ENCODE data around the gene MED6.

MED6 gene

GRCh38 chr14:70563869-70564268, 36.6 kb downstream of the MED6 start:
- Histone ChIP-seq H3K4me3 (ENCODE audit: insufficient read depth, low read depth, low read length, poor library complexity, severe bottlenecking) (no peak overlapping the region), H3K27me3 (replicated peaks; ENCODE audit: control insufficient read depth, insufficient read depth, low read length, poor library complexity, severe bottlenecking) (no peaks in the 10 kb centered on the region), H3K4me1 (ENCODE audit: control insufficient read depth, insufficient read depth, low read length, poor library complexity, severe bottlenecking) (no peaks in the 10 kb centered on the region), H3K36me3 (ENCODE audit: control insufficient read depth, insufficient read depth, low read length) (peaks cover 16% of the 10 kb centered on the region), H3K9me3 (ENCODE audit: control insufficient read depth, low read length) (no peaks in the 10 kb centered on the region), H3K27ac (ENCODE audit: insufficient read depth, low read length, poor library complexity, severe bottlenecking) (no peak overlapping the region)
- no peak for DNase-seq

DNA sequence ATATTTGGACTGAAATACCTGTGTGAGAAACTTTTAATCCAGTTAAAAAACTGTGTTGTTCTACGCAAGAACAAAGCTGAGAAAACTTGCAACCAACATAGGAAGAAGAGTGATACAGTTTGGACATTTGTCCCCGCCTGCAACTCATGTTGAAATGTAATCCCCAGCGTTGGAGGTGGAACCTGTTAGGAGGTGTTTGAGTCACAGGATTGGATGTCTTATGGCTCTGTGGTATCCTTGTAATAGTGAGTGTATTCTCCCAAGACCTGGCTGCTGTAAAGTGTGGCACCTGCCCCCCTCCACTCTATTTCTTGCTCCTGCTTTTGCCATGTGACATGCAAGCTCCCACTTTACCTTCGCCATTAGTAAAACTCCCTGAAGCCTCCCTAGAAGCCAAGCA, 37.0 kb downstream of the MED6 start:
- no peak overlapping the region for H3K4me3 ChIP-seq (ENCODE audit: insufficient read depth, low read depth, low read length, poor library complexity, severe bottlenecking)
- no peaks in the 10 kb centered on the region for H3K27me3 ChIP-seq (replicated peaks; ENCODE audit: control insufficient read depth, insufficient read depth, low read length, poor library complexity, severe bottlenecking)
- no peak overlapping the region for H3K27ac ChIP-seq (ENCODE audit: insufficient read depth, low read length, poor library complexity, severe bottlenecking)
- no peaks in the 10 kb centered on the region for H3K9me3 ChIP-seq (ENCODE audit: control insufficient read depth, low read length)
- no peaks in the 10 kb centered on the region for H3K4me1 ChIP-seq (ENCODE audit: control insufficient read depth, insufficient read depth, low read length, poor library complexity, severe bottlenecking)
- H3K36me3 ChIP-seq (ENCODE audit: control insufficient read depth, insufficient read depth, low read length) = peaks cover 14% of the 10 kb centered on the region
- DNase-seq = no peak

DNA sequence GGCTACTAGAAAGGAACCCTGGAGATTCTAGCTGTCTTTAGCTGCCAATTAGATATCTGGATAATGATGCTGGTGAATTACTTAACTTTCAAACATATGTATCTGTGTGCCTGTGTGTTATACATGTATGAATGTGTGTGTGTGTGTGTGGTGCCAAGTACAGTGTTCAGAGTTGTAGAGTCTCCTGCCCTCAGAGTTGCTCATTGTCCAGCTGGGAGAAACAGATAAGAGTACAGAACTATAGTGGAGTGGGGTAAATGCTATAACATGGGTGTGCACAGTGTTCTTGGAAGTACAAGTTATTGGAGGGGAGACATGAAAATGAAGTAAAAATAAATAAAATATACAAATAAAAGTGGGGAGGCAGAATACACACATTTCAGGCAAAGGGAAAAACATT, 42.1 kb downstream of the MED6 start:
- no peak for DNase-seq
- Histone ChIP-seq H3K27ac (ENCODE audit: insufficient read depth, low read length, poor library complexity, severe bottlenecking) (no peak overlapping the region), H3K36me3 (ENCODE audit: control insufficient read depth, insufficient read depth, low read length) (peaks cover 6% of the 10 kb centered on the region), H3K9me3 (ENCODE audit: control insufficient read depth, low read length) (no peaks in the 10 kb centered on the region), H3K4me3 (ENCODE audit: insufficient read depth, low read depth, low read length, poor library complexity, severe bottlenecking) (no peak overlapping the region), H3K4me1 (ENCODE audit: control insufficient read depth, insufficient read depth, low read length, poor library complexity, severe bottlenecking) (no peaks in the 10 kb centered on the region), H3K27me3 (replicated peaks; ENCODE audit: control insufficient read depth, insufficient read depth, low read length, poor library complexity, severe bottlenecking) (no peaks in the 10 kb centered on the region)

GRCh38 chr14:70555890-70556289, 44.6 kb downstream of the MED6 start:
- no peak for DNase-seq
- Histone ChIP-seq H3K4me1 (ENCODE audit: control insufficient read depth, insufficient read depth, low read length, poor library complexity, severe bottlenecking) (no peaks in the 10 kb centered on the region), H3K4me3 (ENCODE audit: insufficient read depth, low read depth, low read length, poor library complexity, severe bottlenecking) (no peak overlapping the region), H3K27me3 (replicated peaks; ENCODE audit: control insufficient read depth, insufficient read depth, low read length, poor library complexity, severe bottlenecking) (no peaks in the 10 kb centered on the region), H3K9me3 (ENCODE audit: control insufficient read depth, low read length) (no peaks in the 10 kb centered on the region), H3K36me3 (ENCODE audit: control insufficient read depth, insufficient read depth, low read length) (no peaks in the 10 kb centered on the region), H3K27ac (ENCODE audit: insufficient read depth, low read length, poor library complexity, severe bottlenecking) (no peak overlapping the region)

- Histone ChIP-seq H3K4me3 (ENCODE audit: insufficient read depth, low read depth, low read length, poor library complexity, severe bottlenecking) (no peak overlapping the region), H3K4me1 (ENCODE audit: control insufficient read depth, insufficient read depth, low read length, poor library complexity, severe bottlenecking) (no peaks in the 10 kb centered on the region), H3K9me3 (ENCODE audit: control insufficient read depth, low read length) (no peaks in the 10 kb centered on the region), H3K36me3 (ENCODE audit: control insufficient read depth, insufficient read depth, low read length) (no peaks in the 10 kb centered on the region), H3K27ac (ENCODE audit: insufficient read depth, low read length, poor library complexity, severe bottlenecking) (no peak overlapping the region), H3K27me3 (replicated peaks; ENCODE audit: control insufficient read depth, insufficient read depth, low read length, poor library complexity, severe bottlenecking) (no peaks in the 10 kb centered on the region)
- no peak for DNase-seq
Observed at GRCh38 chr14:70538087-70538486, 62.4 kb downstream of the MED6 start.

- Histone ChIP-seq H3K9me3 (ENCODE audit: control insufficient read depth, low read length) (no peaks in the 10 kb centered on the region), H3K27me3 (replicated peaks; ENCODE audit: control insufficient read depth, insufficient read depth, low read length, poor library complexity, severe bottlenecking) (no peaks in the 10 kb centered on the region), H3K4me3 (ENCODE audit: insufficient read depth, low read depth, low read length, poor library complexity, severe bottlenecking) (no peak overlapping the region), H3K36me3 (ENCODE audit: control insufficient read depth, insufficient read depth, low read length) (no peaks in the 10 kb centered on the region), H3K27ac (ENCODE audit: insufficient read depth, low read length, poor library complexity, severe bottlenecking) (no peak overlapping the region), H3K4me1 (ENCODE audit: control insufficient read depth, insufficient read depth, low read length, poor library complexity, severe bottlenecking) (no peaks in the 10 kb centered on the region)
- no peak for DNase-seq
Observed at GRCh38 chr14:70536830-70537229, 63.6 kb downstream of the MED6 start.

GRCh38 chr14:70534904-70535303, 65.6 kb downstream of the MED6 start, which contains the start of gene ADAM20:
Gene ADAM20, minus strand, starts transcription at chr14:70535004. Its CDS starts 10,247 bp downstream, at chr14:70524757.
- Histone ChIP-seq H3K4me1 (ENCODE audit: control insufficient read depth, insufficient read depth, low read length, poor library complexity, severe bottlenecking) (no peaks in the 10 kb centered on the region), H3K27me3 (replicated peaks; ENCODE audit: control insufficient read depth, insufficient read depth, low read length, poor library complexity, severe bottlenecking) (no peaks in the 10 kb centered on the region), H3K36me3 (ENCODE audit: control insufficient read depth, insufficient read depth, low read length) (no peaks in the 10 kb centered on the region), H3K9me3 (ENCODE audit: control insufficient read depth, low read length) (no peaks in the 10 kb centered on the region), H3K4me3 (ENCODE audit: insufficient read depth, low read depth, low read length, poor library complexity, severe bottlenecking) (no peak within 1 kb of the TSS), H3K27ac (ENCODE audit: insufficient read depth, low read length, poor library complexity, severe bottlenecking) (no peak within 1 kb of the TSS)
- DNase-seq = no peak
